ENCODE results near the gene PKHD1.

The PKHD1 gene

DNA sequence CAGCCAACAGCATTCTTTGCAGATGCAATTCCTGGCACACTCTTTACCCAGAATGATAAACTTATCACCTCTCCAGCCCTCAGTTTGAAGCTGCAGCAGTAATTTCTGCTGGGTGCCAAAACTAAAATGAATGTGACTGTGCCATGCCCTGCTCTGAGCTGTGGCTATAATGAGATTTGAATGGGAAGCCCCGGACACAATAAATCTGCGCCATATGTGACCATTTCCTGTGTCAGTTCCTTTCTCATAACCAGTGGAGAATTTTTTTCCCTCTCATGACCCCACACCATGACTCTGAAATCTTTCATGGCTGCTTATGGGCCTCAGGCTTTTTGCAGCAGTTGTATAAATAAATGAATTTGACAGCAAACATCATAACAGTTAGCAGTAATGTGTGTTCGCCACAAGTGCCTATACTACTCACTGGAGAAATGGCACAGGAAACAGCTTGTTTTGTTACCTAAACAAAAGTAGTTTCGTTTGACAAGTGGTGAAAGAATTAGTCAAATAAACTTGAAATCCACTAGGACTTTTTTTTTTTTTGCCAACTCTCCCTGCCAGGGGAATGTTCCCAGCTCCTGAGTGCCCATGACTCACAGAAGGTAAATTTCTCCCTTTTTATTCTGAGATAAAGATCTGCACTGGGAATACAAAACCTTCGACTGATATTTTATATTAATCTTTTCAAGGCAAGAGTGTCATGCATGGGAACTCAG lies 408.4 kb downstream of the PKHD1 start:
- DNase-seq (ENCODE audit: low spot score): no peak

DNA sequence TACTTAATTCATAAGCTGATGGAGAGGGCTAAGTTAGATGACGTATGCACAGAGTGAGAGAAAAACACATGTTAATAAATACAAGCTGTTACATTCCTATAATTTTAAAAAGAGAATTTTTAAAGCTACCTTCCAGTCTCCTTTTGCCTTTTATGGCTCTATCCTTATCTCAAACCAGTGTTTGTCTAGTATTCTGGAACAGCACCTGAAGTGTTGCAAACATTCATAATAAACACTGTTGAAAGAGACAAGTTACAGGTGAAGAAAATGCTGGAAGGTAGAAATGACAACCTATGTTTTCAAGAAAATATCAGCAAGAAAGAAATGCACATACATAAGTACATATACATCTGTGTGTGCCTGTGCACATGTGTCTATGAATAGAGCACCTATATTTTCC lies 409.1 kb downstream of the PKHD1 start:
- DNase-seq (ENCODE audit: low spot score): no peak

DNA sequence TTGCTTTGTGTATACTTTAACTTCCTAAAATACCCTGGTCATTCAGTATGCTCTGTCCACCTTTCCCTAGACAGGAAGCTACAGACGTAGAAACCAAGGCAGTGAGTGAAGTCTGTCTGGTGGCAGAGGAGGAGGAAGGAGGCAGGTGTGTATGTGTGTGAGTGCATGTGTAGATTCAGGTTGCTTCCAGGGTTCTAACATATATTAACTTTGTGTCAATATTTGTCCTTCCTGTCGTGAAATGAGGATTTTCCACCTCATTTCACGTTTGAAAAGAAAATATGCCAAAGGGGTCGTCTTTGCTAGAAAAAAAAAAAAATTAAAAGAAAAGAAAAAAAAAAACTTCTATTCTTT lies 411.5 kb downstream of the PKHD1 start:
- DNase-seq (ENCODE audit: low spot score): no peak

GRCh38 chr6:51675020-51675921 lies 412.1 kb downstream of the PKHD1 start:
- DNase-seq (ENCODE audit: low spot score): no peak

- no peak for DNase-seq (ENCODE audit: low spot score)
Observed at GRCh38 chr6:51663525-51663924, 423.9 kb downstream of the PKHD1 start.

DNA sequence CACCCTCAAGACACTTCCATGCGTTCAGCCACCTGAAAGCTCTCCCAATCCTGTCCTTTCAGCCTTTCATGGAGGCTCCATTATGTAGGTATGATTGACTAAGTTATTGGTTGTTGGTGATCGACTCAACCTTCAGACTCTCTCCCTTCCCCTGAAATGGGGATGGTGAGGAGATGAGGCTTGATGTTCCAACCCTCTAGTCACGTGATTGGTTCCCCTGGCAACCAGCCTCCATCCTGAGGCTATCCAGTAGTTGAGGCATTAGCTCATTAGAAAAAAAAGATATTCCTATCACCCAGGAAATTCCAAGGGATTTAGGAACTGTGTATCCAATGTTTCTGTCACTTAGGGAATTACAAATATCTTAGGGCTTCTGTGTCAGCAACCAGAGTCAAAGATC lies 426.6 kb downstream of the PKHD1 start:
- no peak for DNase-seq (ENCODE audit: low spot score)

DNA sequence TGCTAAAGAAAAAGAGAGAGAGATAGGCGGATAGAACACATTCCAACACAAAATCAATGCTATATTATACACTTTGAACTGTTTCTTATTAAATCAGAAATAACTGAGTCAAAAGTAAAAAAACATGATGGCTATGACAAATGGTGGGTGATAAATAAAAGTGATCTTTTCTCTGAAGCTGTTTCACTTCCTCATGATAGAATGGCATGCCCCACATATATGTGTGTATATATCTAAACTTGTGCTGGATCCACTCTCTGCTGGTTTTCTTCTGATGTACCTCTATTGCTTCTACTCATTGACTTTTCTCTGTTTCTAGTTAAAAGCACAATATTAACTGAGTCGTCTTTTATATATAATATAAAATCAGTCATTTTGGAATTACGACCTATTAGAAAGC lies 429.9 kb downstream of the PKHD1 start:
- DNase-seq (ENCODE audit: low spot score): no peak

DNA sequence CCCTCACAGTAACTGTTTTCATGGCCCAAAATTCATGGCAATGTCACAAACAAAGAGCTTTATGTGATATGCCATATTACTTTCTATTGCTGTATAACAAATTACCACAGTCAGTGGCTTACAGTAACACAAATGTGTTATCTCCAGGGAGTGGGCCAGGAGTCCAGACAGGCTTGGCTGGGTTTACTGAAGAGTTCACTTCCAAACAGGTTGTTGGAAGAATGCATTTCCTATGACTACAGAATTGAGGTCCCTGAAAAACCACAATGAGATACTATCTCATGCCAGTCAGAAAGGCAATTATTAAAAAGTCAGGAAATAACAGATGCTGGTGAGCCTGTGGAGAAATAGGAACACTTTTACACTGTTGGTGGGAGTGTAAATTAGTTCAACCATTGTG lies 431.9 kb downstream of the PKHD1 start:
- no peak for DNase-seq (ENCODE audit: low spot score)

GRCh38 chr6:51654647-51655046 lies 432.8 kb downstream of the PKHD1 start:
- no peak for DNase-seq (ENCODE audit: low spot score)

DNA sequence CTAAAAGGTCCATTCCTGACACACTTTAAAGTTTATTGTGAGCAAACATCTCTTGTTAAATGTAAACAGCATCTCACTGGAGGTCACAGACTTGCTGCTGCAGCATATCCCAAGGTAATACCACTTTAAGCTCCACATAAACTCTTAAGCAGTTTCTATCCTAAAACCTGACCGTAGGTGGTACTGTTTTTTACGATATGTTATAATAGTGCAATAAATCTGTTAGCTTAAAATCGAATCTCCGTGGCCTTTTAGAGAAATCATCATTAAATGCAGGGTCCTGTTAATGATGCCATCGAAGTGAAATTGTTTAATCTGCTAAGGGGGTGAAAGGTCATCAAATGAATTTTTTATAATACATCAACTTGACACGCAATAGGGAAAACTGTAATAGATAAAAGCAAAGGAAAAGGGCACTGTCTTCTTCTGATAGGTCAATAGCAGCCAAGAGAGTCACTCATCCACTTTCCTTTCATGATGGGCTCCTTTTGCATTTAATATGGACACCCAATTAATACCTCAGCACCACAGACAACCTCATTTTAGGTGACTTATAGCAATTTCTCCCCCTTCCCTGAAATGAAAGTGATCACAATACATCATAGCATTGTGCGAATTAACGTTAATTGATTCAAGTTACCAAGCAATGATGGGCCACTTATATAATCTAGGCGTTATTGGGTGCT lies 436.1 kb downstream of the PKHD1 start:
- DNase-seq (ENCODE audit: low spot score): no peak

- no peak for DNase-seq (ENCODE audit: low spot score)
Observed at GRCh38 chr6:51648774-51649173, 438.6 kb downstream of the PKHD1 start.

DNA sequence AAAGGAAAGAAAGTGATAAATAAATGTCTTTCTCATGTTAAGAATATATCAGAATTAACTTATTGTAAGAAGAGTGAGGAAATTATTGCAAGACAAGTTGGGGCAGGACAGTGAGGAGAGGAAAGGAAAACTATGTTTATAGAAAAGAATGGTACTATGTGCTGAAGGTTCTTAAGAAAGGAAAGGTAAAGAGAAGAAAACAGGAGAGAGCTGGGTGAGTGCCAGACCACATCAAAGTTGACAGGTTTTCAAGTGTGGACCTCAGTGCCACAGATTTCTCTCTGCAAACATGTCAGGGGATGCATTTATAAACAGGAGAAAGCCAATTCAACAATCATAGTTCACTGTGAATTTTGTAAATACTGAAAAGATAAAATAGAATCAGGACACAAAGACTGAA lies 439.2 kb downstream of the PKHD1 start:
- no peak for DNase-seq (ENCODE audit: low spot score)

GRCh38 chr6:51644426-51644825 lies 443.0 kb downstream of the PKHD1 start:
- DNase-seq (ENCODE audit: low spot score): no peak

DNA sequence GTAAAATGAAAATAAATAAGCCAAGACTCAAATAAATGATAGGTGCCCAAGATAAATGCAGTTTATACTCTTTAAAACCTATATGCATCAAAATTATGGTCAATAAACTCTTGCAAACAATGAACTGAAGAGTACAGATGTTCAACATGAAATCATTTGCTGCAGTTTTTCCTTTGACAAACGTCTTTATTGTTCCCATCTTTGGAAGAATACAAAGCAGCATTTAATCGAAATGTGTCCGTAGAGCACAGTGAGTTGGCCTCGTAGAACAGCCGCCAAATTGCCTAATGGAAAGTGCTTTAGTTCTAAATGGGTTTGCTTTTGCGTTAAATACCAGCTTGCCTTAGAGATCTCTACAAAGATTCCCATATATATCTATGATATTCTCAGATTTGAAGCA lies 447.4 kb downstream of the PKHD1 start:
- no peak for DNase-seq (ENCODE audit: low spot score)

GRCh38 chr6:51633424-51633823 lies 454.0 kb downstream of the PKHD1 start:
- no peak for DNase-seq (ENCODE audit: low spot score)

DNA sequence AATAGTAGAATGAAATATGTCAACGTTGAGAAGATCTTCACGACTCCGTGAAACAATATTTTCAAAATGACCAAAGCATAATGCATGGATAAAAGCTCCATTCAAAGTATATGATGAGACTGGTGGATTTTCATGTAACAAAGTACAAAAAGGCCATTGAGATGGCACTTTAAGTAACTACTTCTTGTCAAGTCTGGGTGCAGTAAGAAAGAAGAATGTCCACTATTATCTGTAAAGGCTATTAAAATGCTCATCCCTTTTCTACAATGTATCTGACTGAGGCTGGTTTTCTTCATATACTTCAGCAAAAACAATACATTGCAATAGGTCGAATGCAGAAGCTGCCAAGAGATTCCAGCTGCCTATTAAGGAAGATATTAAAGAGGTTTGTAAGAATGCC lies 457.4 kb downstream of the PKHD1 start:
- DNase-seq (ENCODE audit: low spot score): no peak

DNA sequence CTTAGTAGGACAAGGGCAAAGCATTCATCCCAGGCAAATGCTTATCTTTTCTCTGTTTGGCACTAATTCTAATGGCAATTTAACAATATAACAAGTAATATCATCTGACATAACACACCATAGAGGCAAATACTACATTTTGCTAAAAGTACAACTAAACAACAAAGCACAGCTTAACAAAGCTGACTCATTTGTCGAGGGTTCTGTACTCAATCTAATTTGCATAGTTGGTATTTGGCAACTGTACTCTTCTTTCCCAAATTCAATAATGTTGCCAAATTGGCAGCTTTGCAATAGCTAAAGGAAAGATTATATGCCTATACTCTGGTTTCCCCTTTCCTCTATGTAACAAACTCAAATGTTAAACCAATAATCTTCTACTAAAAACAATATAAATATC lies 461.0 kb downstream of the PKHD1 start:
- no peak for DNase-seq (ENCODE audit: low spot score)

DNA sequence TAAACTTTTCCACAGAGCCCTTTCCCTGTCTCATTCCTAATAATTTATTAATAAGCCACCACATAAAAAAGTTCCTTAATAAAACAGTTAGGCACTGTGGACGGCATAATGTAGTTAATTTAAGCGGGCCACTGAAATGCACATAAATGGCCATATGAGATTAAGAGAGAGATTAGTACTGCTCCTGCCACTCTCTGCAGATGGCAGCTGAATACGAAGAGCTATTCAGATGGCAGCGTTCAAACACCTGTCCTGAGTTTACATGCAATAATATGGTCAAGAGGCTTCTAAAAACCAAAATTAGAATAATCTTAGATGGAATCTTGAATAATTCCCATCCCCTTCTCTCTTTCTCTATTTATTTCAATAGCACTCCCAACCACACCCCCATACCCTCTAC lies 461.8 kb downstream of the PKHD1 start:
- DNase-seq (ENCODE audit: low spot score): no peak

DNA sequence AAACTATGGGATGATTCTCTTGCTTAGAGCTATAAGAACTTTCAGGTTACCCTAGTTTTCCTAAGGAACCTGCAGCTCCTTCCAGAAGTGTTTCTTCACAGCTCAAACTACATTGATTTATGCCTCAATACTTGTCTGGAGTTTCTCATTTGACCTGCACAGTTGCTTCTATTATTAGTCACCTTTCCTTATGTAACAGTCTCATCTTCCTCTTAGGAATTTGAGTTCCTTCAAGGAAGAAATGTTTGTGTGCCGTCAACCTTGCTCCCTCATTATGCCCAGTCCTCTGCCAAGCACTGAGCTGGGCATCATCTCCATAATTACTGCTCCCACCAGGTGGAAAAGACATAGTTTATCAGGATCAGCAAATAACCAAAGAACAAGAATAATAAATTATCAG lies 466.4 kb downstream of the PKHD1 start:
- DNase-seq (ENCODE audit: low spot score): no peak

- DNase-seq (ENCODE audit: low spot score): no peak
Observed at GRCh38 chr6:51619042-51619799, 468.2 kb downstream of the PKHD1 start.

GRCh38 chr6:51618563-51618962 lies 468.9 kb downstream of the PKHD1 start:
- no peak for DNase-seq (ENCODE audit: low spot score)

- DNase-seq (ENCODE audit: low spot score): no peak
Observed at GRCh38 chr6:51617751-51618150, 469.7 kb downstream of the PKHD1 start.

Data from germinal center (tissue), 1 donor.